Measurements from ENCODE around the gene JAGN1.

- TF ChIP-seq POLR2A (IDR thresholded peaks at IDR 0.05) = no peak
- TF ChIP-seq, protein P1, sequence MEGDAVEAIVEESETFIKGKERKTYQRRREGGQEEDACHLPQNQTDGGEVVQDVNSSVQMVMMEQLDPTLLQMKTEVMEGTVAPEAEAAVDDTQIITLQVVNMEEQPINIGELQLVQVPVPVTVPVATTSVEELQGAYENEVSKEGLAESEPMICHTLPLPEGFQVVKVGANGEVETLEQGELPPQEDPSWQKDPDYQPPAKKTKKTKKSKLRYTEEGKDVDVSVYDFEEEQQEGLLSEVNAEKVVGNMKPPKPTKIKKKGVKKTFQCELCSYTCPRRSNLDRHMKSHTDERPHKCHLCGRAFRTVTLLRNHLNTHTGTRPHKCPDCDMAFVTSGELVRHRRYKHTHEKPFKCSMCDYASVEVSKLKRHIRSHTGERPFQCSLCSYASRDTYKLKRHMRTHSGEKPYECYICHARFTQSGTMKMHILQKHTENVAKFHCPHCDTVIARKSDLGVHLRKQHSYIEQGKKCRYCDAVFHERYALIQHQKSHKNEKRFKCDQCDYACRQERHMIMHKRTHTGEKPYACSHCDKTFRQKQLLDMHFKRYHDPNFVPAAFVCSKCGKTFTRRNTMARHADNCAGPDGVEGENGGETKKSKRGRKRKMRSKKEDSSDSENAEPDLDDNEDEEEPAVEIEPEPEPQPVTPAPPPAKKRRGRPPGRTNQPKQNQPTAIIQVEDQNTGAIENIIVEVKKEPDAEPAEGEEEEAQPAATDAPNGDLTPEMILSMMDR (IDR thresholded peaks at IDR 0.05) = no peak
Observed at GRCh38 chr3:9928158-9928557, 37.7 kb downstream of the JAGN1 start.

Data from uterus (tissue), 2 donors.